ENCODE measurements around the gene OR10A4.
"Not testable (repeated sequence)": the region's sequence is repeated elsewhere in the genome, so short reads cannot be mapped to it uniquely, and the experiment has no call there.

Gene OR10A4

GRCh38 chr11:6895010-6895409 is 18.6 kb downstream of the OR10A4 start:
- no peak for DNase-seq (ENCODE audit: low read depth, low spot score)

- no peak for DNase-seq (ENCODE audit: low read depth, low spot score)
Measured at GRCh38 chr11:6898911-6899310, 22.5 kb downstream of the OR10A4 start.

- no peak for DNase-seq (ENCODE audit: low read depth, low spot score)
Measured at GRCh38 chr11:6900327-6900999, 24.0 kb downstream of the OR10A4 start.

GRCh38 chr11:6904804-6905203 is 28.4 kb downstream of the OR10A4 start:
- DNase-seq (ENCODE audit: low read depth, low spot score), result not testable (repeated sequence)

GRCh38 chr11:6911378-6911777 is 35.0 kb downstream of the OR10A4 start:
- no peak for DNase-seq (ENCODE audit: low read depth, low spot score)

- DNase-seq (ENCODE audit: low read depth, low spot score), result peak; percentile 5
Measured at GRCh38 chr11:6911948-6912347, 35.5 kb downstream of the OR10A4 start.

- no peak for DNase-seq (ENCODE audit: low read depth, low spot score)
Measured at GRCh38 chr11:6919698-6920097, 43.3 kb downstream of the OR10A4 start.

GRCh38 chr11:6920702-6921101 is 44.3 kb downstream of the OR10A4 start, which contains the start of gene OR2D3:
Gene OR2D3, plus strand, starts transcription at chr11:6921002. Its CDS starts 0 bp downstream, at chr11:6921002.
- DNase-seq (ENCODE audit: low read depth, low spot score), result no peak

- no peak for DNase-seq (ENCODE audit: low read depth, low spot score)
Measured at GRCh38 chr11:6925007-6925577, 48.7 kb downstream of the OR10A4 start.

GRCh38 chr11:6925636-6926207 is 49.3 kb downstream of the OR10A4 start:
- DNase-seq (ENCODE audit: low read depth, low spot score), result peak; percentile 6

- DNase-seq (ENCODE audit: low read depth, low spot score), result peak; percentile 77
Measured at GRCh38 chr11:6926208-6927029, 50.0 kb downstream of the OR10A4 start, which contains the start of gene ZNF215. Gene ZNF215, plus strand, starts transcription at chr11:6926426. Its CDS starts 5,847 bp downstream, at chr11:6932273.

- no peak for DNase-seq (ENCODE audit: low read depth, low spot score)
Measured at GRCh38 chr11:6927030-6927617, 50.7 kb downstream of the OR10A4 start.

Measured in astrocyte of the hippocampus (primary cell).